Measurements from ENCODE around the gene ORMDL3.
A peak's percentile ranks its signal among the peaks of the same experiment; 100 is the strongest.

ORMDL3 gene

DNA sequence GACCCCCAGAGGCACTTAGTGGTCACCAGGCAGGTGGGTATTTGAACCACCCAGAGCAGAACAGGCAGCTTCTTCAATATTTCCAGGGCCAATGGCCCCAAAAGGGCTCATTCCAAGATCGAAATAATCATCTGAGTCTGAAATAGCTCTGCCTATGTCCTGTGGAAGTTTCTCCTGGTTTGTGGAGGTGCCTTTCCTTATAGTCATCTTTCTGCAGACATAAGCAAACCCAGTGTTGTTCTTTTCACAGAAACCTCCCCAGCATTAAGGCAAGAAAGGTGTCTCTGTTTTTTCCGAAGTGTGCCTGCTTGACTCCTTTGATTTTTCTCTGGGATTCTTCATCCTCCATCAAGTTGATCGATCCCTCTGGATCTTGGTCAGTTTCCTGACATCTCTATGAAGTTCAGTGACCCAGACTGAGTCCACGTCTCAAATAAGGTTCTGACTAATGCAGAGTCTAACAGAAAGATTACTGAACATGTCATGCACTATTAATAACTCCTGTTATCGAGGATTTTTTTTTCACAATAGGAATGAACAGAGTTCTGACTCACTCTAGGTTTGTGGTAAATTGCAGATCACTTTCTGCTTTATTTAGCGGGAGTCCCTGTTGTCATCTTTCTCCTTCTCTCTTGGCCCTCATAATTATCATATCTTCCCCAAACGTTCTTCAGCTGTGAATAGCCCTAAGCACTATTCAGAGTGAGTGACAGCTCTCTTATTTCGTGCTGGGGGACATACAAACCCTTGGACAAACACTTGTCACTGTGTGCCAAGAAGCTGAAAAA lies 1.7 kb upstream of the ORMDL3 start:
- peak; percentile 92 for DNase-seq (ENCODE audit: low read depth)
- H3K4me3 ChIP-seq (ENCODE audit: low read length) = no peak overlapping the region

DNA sequence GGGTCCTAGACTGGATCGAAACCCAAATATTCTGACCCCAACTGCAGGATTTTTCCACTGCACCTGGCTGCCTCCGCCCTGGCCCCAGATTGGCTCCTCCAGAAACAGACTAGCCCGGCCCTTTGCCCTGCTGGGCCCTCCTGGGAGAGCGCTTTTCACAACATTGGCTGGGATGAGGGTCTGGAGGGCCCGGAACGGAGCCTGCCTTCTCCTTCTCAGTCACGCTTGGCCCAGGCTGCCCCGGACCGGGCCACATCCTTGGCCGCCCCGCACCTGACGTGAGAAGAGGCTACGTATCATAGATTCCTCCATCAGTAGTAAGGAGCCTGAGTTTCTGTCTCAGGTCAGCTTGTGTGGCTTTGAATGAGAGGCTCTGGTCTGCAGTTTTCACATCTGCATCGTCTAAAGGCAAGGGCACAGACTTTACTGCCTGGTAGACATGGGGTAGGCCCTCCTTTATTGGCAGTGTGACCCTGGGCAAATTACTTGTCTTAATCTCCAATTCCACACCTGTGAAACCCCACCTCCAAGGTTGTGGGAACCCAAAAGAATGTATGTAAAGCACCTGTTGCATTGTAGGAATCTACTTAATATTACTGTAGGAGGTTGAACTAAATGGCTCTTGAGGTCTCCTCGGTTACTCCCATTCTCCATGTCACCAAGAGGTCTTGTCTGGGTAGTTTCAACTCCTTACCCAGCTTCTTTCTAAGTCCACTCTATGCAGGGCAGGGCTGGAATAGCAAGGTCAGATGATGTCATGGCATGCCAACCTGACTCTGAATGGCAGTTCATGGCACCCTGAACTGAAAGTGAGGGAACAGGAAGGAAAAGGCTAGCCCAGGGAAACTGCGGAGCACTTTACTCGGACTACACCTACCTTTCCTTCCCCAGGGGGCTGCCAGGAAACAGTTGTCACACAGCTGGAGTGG lies 792 bp upstream of the ORMDL3 start:
- no peak for DNase-seq (ENCODE audit: low read depth)
- TF ChIP-seq, protein P1, sequence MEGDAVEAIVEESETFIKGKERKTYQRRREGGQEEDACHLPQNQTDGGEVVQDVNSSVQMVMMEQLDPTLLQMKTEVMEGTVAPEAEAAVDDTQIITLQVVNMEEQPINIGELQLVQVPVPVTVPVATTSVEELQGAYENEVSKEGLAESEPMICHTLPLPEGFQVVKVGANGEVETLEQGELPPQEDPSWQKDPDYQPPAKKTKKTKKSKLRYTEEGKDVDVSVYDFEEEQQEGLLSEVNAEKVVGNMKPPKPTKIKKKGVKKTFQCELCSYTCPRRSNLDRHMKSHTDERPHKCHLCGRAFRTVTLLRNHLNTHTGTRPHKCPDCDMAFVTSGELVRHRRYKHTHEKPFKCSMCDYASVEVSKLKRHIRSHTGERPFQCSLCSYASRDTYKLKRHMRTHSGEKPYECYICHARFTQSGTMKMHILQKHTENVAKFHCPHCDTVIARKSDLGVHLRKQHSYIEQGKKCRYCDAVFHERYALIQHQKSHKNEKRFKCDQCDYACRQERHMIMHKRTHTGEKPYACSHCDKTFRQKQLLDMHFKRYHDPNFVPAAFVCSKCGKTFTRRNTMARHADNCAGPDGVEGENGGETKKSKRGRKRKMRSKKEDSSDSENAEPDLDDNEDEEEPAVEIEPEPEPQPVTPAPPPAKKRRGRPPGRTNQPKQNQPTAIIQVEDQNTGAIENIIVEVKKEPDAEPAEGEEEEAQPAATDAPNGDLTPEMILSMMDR (conservative IDR thresholded peaks at IDR 0.05; ENCODE audit: low read length) = no peak
- peak overlapping the region; percentile 57 for H3K4me3 ChIP-seq (ENCODE audit: low read length)

More for the DNA sequence above, 1.7 kb upstream of the ORMDL3 start:
- TF ChIP-seq, protein P1 (conservative IDR thresholded peaks at IDR 0.05; ENCODE audit: low read length) = no peak

DNA sequence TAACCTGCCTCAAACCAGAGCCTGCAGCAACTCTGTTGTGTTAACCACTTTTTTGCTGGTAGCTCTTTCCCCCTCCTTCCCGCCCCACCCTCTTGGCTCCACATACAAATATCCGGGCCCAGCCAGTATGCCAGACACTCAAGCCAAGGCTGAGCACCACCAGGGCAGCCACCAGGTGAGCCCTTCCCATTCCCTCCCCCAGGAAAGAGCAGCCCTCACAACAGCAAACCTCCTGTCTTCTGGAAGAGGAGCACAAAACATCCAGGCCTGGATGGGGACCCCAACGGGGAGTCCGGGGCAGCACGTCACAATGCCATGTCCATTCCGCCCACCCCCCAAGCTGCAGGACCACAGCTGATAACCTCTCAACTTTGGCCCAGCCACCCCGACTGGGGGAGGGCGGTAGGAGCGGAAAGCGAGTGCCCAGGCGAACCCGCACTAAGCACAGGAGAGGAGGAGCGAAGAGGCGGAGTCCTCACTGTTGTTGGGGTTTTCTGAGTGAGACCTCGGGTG lies 757 bp downstream of the ORMDL3 start:
- TF ChIP-seq, protein P1 (conservative IDR thresholded peaks at IDR 0.05; ENCODE audit: low read length) = no peak
- H3K4me3 ChIP-seq (ENCODE audit: low read length) = peak overlapping the region; percentile 80
- DNase-seq (ENCODE audit: low read depth) = peak; percentile 29

DNA sequence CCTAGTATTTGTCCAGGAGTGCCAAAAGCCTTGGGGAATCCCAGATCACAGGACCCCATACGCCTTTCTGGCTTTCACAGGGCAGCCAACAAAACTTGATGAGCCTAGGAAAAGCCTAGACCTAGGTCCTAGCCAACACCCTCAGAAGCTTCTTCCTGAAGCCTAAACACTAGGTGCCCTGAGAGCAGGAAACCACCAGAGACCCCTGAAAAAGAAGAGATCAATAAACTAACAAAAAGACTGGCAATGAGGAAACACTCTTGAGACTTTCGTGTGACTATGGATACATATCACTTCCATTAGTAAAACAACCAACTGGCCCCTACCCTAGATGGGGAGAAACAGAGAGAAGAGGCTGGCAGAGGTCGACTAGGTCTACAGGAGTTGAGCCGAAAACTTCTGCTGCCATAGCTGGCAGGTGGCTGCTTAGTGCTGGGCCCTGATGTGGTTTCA lies 1.2 kb downstream of the ORMDL3 start:
- TF ChIP-seq, protein P1 (conservative IDR thresholded peaks at IDR 0.05; ENCODE audit: low read length) = no peak
- no peak for DNase-seq (ENCODE audit: low read depth)
- peak overlapping the region; percentile 80 for H3K4me3 ChIP-seq (ENCODE audit: low read length)

DNA sequence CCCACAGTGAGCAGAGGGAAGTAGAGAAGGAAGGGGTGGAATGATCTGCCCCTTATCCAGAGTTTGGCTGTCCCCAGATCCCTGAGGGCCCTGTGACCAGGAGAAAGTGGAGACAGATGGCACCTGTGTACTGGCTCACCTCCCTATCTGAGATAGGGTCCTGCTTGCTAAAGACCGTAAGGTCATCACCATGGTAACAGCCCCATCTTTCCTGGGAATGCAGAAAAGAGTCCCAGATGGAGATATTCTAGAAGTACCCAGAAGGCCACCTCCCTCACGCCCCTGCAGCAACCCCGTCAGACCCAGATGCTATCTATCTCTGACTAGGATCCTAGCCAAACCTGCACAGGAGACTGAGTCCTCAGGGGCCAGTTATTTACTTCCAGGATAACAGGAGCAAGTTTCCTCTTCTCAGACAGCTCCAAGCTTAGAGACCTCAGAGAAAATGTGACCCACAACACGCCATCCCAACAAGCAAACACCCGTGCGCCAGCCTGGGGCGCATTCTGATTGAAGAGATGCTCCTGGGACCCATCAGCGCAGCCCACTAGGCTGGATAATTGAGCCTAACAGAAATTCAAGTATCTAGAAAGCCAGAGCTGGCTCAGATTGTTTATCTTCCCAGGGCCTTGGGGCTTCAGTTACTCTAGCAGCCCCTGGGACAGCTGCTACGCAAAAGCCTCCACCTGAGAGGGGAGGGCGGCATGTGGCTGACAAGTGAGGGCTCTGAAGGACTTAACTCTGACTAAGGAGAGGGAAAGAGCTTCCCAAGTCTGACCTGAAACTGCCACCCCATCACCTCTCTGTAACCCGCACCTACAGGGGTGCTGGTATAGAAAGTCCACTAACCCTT lies 1.9 kb downstream of the ORMDL3 start:
- TF ChIP-seq, protein P1 (conservative IDR thresholded peaks at IDR 0.05; ENCODE audit: low read length) = no peak
- no peak for DNase-seq (ENCODE audit: low read depth)
- peak overlapping the region; percentile 80 for H3K4me3 ChIP-seq (ENCODE audit: low read length)

DNA sequence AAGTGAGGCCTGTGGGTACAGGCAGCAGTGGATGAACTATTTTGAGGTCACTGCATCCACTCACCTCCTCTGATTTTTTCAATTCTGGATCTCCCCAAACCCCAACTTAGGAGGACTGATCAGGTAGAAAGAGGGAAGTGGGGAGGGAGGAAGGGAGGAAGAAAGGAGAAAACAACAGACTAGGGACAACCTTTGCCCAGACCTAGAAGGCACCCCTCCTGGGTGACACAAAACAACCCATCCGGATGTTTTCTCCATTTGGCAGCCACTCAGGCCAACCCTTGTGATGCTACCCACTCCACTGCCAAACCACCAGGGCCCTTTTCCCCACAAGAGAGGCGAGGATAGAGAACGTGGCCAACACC lies 2.7 kb downstream of the ORMDL3 start:
- TF ChIP-seq, protein P1 (conservative IDR thresholded peaks at IDR 0.05; ENCODE audit: low read length) = no peak
- H3K4me3 ChIP-seq (ENCODE audit: low read length) = no peak overlapping the region

More for the DNA sequence above, 2.7 kb downstream of the ORMDL3 start:
- no peak for DNase-seq (ENCODE audit: low read depth)

Data from AG10803 (cell line).